Measurements from ENCODE around the gene APOL1. TPM values are rescaled to one million over a fixed set of nuclear protein-coding genes. Genes with fewer than 3 reads are reported as not detected.

APOL1 gene
- total and polyA plus RNA-seq, 10 of the 15 experiments (the other 5 are each of a cell fraction or from before 2014, with no cell fraction given) = 9.0 to 42.0 (median 17.6) TPM

DNA sequence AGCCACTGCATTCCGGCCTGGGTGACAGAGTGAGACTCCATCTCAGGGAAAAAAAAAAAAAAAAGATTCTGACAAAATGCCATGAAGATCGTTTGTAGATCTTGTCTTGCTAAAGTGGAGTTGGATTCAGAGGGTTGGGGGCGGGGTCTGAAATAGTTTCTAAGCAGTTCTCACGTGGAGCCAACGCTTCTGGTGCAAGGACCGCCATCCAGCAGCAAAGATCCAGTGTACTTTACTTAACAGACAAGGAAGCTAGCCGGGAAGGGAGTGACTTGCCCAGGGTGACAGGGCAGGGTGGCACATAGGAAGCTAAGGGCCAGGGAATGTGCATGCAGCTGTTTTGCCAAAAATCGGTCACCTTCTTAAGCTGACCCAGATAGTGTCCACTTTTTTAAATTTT is 27.4 kb downstream of the APOL1 start:
- no peak for FAIRE-seq
- no peak for DNase-seq (ENCODE audit: low read depth, low spot score)
- in situ Hi-C loops (cut with MboI) = no loop called here
- Histone ChIP-seq H3K79me2 (ENCODE audit: control insufficient read depth, insufficient read depth, low read length) (no peaks in the 10 kb centered on the region), H2AFZ (ENCODE audit: control insufficient read depth, low read depth, low read length) (no peak overlapping the region), H3K9ac (ENCODE audit: control insufficient read depth, insufficient read depth, low read length) (no peak overlapping the region), H3K36me3 (ENCODE audit: control insufficient read depth in 2 of 2, insufficient read depth in 2 of 2, low read length in 1 of 2) (peaks cover 11 to 31% of the 10 kb centered on the region in 2 experiments), H3K4me1 (ENCODE audit: control insufficient read depth, insufficient read depth, low read length) (peaks cover 6% of the 10 kb centered on the region), H3K27me3 (replicated peaks in 1 of 2; ENCODE audit: control insufficient read depth in 2 of 2, insufficient read depth in 2 of 2, low read length in 1 of 2) (no peaks in the 10 kb centered on the region), H3K4me3 (no peak overlapping the region), H3K27ac (ENCODE audit: control insufficient read depth, insufficient read depth) (no peak overlapping the region), H3K9me3 (replicated peaks; ENCODE audit: control insufficient read depth, insufficient read depth, low read length) (no peaks in the 10 kb centered on the region), H3K4me2 (ENCODE audit: control insufficient read depth, insufficient read depth) (no peak overlapping the region), H4K20me1 (ENCODE audit: control insufficient read depth, insufficient read depth) (no peaks in the 10 kb centered on the region)
- ChIA-PET RAD21 (ENCODE audit: unreplicated experiment) (interaction anchor here (0.6 to 1.0 kb wide), 6 partner anchors 29 to 203 kb away, joined by 3 to 4 read pairs (median 4); no protein-coding TSS in a partner anchor), CTCF (interaction anchor here (0.6 to 1.2 kb wide), 6 partner anchors 20 to 190 kb away, joined by 3 to 4 read pairs (median 3); partner anchors contain the start of gene APOL2), POLR2A (interaction anchor here (0.6 to 0.7 kb wide), 2 partner anchors 99 to 212 kb away, joined by 3 to 4 read pairs; no protein-coding TSS in a partner anchor), SMC1A (ENCODE audit: uncharacterized antibody, unreplicated experiment) (interaction anchor here (1.0 to 1.2 kb wide), 2 partner anchors 85 to 190 kb away, joined by 3 read pairs; no protein-coding TSS in a partner anchor)
- no TSS peak for BruUV-seq (replicated peaks)
- ATAC-seq = no peak
- intact Hi-C loops (cut with micrococcal nuclease; ENCODE audit: unreplicated experiment) = no loop called here
- WGBS (ENCODE audit: insufficient coverage, insufficient replicate concordance, low lambda C conversion rate, missing lambda C conversion rate) = 75% methylated on average over 7 of the region's 8 CpGs
- TF ChIP-seq EGR1 (IDR thresholded peaks at IDR 0.05; ENCODE audit: borderline replicate concordance in 1 of 2, low read depth in 2 of 2, low read length in 2 of 2) = no peak
- TF ChIP-seq PML (IDR thresholded peaks at IDR 0.05; ENCODE audit: low read length) = peak; percentile 57; the same call in 1 of the 2 replicates
- TF ChIP-seq YBX1 (IDR thresholded peaks at IDR 0.05) = no peak
- TF ChIP-seq NFIC (IDR thresholded peaks at IDR 0.05; ENCODE audit: low read depth, low read length) = no peak

DNA sequence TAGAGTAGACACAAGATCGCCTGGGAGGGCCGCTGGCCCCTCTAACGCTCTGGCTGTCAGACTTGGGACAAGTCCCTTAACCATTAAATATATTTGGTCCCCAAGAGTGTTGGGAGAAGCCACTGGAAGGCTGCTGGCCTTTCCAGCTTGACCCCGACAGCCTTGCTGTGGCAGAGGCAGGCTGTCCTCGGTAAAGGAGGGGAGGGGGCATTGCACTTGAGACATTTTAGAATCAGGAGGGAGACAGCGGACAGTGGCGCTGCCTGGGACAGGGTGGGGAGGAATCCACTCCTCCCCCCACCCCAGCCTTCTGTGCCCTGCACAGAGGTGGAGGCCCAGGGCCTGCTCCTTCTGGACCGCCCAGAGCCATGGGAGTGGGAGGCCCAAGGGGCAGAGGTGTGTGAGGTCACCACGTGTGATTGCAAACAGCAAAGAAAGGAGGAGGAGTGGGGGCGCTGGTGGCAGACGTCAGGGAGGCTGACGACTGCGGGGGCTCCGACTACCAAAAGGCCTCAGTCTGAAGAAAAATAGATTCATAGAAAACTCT is 28.9 kb downstream of the APOL1 start:
- no peak for FAIRE-seq
- ChIA-PET POLR2A (no interaction called here), RAD21 (ENCODE audit: unreplicated experiment) (no interaction called here)

More for the DNA sequence above, 28.9 kb downstream of the APOL1 start:
- no peaks in the 10 kb centered on the region for H3K9me3 ChIP-seq (replicated peaks; ENCODE audit: control insufficient read depth, insufficient read depth, low read length)
- H3K27ac ChIP-seq (ENCODE audit: control insufficient read depth, insufficient read depth) = no peak overlapping the region
- ChIA-PET SMC1A (ENCODE audit: uncharacterized antibody, unreplicated experiment) (interaction anchor here (0.9 kb wide), 1 partner anchor 20 kb away, joined by 3 read pairs; no protein-coding TSS in a partner anchor), CTCF (no interaction called here)
- no peak overlapping the region for H3K9ac ChIP-seq (ENCODE audit: control insufficient read depth, insufficient read depth, low read length)
- no peak for DNase-seq (ENCODE audit: low read depth, low spot score)
- no peak for ATAC-seq
- no TSS peak for BruUV-seq (replicated peaks)
- no peak overlapping the region for H3K4me3 ChIP-seq
- no peak overlapping the region for H3K4me2 ChIP-seq (ENCODE audit: control insufficient read depth, insufficient read depth)
- in situ Hi-C loops (cut with MboI) (no loop called here), intact Hi-C loops (cut with micrococcal nuclease; ENCODE audit: unreplicated experiment) (no loop called here)
- H2AFZ ChIP-seq (ENCODE audit: control insufficient read depth, low read depth, low read length) = no peak overlapping the region
- peaks cover 6% of the 10 kb centered on the region for H3K4me1 ChIP-seq (ENCODE audit: control insufficient read depth, insufficient read depth, low read length)
- H4K20me1 ChIP-seq (ENCODE audit: control insufficient read depth, insufficient read depth) = no peaks in the 10 kb centered on the region
- no peaks in the 10 kb centered on the region for H3K27me3 ChIP-seq (replicated peaks in 1 of 2; ENCODE audit: control insufficient read depth in 2 of 2, insufficient read depth in 2 of 2, low read length in 1 of 2)
- peaks cover 13 to 46% of the 10 kb centered on the region in 2 experiments for H3K36me3 ChIP-seq (ENCODE audit: control insufficient read depth in 2 of 2, insufficient read depth in 2 of 2, low read length in 1 of 2)
- WGBS (ENCODE audit: insufficient coverage, insufficient replicate concordance, low lambda C conversion rate, missing lambda C conversion rate) = 87% methylated on average over 14 of the region's 14 CpGs
- H3K79me2 ChIP-seq (ENCODE audit: control insufficient read depth, insufficient read depth, low read length) = no peaks in the 10 kb centered on the region
- TF ChIP-seq, protein P1, sequence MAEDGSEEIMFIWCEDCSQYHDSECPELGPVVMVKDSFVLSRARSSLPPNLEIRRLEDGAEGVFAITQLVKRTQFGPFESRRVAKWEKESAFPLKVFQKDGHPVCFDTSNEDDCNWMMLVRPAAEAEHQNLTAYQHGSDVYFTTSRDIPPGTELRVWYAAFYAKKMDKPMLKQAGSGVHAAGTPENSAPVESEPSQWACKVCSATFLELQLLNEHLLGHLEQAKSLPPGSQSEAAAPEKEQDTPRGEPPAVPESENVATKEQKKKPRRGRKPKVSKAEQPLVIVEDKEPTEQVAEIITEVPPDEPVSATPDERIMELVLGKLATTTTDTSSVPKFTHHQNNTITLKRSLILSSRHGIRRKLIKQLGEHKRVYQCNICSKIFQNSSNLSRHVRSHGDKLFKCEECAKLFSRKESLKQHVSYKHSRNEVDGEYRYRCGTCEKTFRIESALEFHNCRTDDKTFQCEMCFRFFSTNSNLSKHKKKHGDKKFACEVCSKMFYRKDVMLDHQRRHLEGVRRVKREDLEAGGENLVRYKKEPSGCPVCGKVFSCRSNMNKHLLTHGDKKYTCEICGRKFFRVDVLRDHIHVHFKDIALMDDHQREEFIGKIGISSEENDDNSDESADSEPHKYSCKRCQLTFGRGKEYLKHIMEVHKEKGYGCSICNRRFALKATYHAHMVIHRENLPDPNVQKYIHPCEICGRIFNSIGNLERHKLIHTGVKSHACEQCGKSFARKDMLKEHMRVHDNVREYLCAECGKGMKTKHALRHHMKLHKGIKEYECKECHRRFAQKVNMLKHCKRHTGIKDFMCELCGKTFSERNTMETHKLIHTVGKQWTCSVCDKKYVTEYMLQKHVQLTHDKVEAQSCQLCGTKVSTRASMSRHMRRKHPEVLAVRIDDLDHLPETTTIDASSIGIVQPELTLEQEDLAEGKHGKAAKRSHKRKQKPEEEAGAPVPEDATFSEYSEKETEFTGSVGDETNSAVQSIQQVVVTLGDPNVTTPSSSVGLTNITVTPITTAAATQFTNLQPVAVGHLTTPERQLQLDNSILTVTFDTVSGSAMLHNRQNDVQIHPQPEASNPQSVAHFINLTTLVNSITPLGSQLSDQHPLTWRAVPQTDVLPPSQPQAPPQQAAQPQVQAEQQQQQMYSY (CRISPR knock-in tag; IDR thresholded peaks at IDR 0.05) = no peak
